GM18867 (cell line): ENCODE data around the gene OR52E4.

Experiments used
- ATAC-seq: cut with Tn5 transposase; IDR thresholded peaks from one replicate; pipeline ENCODE4 v1.9.1; 2021; ENCODE audit warnings: mild to moderate bottlenecking, moderate library complexity; ENCODE audit not compliant: unreplicated experiment

OR52E4 gene

DNA sequence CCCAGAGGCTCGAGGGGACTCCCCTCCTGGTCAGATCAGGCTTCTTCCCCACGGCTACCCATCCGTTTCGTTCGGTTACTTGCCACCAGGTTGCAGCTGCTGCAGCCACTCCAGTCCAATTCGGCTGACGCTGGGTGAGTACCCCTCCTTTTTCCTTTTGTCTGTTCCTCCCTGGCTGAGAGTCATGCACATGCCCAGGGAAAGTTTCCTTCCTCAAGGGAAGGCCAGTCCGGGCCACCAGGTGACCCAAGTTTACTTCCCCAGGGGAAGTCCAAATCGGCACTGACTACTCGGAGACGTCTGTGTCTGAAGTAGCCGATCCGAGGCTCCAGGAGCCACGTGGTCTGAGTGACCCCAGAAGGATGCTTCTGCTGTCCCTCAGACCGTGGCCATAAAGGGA is 48.4 kb downstream of the OR52E4 start:
- no peak for ATAC-seq

DNA sequence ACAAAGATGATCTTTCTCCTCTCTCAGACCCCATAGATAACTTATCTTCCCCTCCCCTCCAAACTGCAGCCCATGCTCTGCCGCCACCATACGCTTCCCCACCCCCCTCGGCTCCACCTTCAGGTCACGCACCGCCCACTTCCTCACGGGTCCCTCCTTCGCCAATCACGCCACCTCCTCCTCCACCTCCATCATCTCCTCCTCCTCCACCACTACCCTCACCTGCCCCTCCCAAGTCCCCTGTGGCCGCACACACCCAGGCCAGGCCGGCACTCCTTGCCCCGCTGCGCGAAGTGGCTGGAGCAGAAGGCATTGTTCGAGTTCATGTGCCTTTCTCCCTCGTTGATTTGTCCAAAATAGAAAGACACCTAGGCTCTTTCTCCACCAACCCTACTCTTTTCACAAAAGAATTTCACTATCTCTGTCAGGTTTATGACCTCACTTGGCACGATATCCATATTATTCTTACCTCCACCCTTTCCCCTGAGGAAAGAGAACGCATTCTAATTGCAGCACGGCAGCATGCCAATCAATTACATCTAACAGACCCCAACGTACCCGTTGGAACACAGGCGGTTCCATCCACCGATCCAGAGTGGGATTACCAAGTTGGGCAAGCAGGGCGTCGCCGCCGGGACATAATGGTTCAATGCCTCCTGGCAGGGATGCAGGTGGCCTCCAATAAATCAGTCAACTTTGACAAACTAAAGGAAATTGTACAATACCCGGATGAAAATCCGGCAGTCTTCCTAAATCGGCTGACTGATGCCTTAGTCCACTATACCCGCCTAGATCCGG is 49.3 kb downstream of the OR52E4 start:
- ATAC-seq: no peak

DNA sequence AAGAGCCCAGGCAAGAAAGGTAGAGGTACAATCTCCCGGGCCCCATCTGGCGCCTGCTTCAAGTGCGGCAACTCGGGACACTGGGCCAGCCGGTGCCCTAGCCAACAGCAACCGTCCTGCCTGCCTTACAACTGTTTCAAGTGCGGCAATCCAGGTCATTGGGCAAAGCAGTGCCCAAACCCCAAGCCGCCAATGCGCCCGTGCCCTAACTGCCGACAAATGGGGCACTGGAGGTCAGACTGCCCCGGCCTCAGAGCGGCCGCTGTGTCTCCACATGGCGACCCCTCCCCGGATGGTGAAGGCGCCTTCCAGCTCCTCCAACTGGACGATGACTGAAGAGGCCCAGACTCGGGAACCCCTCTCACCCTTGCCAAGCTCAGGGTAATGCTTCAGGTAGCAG is 50.2 kb downstream of the OR52E4 start:
- no peak for ATAC-seq

DNA sequence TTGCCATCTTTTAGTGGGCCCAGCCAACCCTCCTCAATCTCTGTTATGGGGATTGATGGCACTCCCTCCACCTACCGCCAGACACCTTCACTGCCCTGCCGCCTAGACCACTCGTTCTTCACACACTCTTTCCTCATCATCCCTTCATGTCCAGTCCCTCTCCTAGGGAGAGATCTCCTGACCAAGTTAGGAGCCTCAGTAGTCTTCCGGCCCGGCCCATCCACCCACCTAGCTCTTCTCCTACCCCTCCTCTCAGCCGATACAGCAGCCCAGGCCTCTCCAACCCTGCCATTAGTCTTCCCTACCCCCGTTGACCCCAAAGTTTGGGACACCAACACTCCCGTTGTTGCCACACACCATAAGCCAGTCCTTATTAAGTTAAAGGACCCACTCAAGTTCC is 50.6 kb downstream of the OR52E4 start:
- ATAC-seq: no peak

DNA sequence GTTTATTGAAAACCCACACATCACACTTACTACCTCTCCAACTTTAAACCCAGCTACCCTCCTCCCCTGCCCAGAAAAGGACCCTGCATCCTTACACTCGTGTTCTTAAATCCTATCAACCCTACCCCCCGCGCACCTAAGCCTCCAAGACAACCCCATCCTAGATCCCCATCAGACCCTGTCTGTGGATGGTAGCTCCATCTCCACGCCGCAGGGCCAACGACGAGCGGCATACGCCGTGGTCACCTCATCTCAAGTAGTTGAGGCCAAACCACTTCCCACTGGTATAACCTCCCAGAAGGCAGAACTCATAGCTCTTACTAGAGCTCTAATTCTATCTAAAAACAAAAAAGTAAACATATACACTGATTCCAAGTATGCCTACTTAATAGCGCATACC is 52.2 kb downstream of the OR52E4 start:
- ATAC-seq: no peak

DNA sequence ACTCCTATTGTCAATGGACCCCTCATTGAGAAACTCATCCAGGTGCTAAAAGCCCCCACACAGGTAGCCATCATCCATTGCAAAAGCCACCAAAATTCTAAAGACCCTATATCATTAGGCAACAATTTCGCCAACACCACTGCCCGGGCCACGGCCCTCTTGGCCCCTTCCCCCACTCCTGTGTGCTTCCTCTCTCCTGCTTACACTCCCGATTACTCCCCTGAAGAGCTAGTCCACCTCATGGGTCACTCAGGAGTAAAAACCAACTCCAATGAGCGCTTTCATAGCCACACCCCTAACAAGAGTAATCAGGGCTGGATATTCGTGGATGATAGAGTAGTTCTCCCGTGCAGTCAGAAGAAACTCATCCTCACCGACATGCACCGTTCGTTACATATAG is 52.7 kb downstream of the OR52E4 start:
- no peak for ATAC-seq
